Measurements from ENCODE around the gene ZNF766.
"Not testable (repeated sequence)": the region's sequence is repeated elsewhere in the genome, so short reads cannot be mapped to it uniquely, and the experiment has no call there.

Gene ZNF766

DNA sequence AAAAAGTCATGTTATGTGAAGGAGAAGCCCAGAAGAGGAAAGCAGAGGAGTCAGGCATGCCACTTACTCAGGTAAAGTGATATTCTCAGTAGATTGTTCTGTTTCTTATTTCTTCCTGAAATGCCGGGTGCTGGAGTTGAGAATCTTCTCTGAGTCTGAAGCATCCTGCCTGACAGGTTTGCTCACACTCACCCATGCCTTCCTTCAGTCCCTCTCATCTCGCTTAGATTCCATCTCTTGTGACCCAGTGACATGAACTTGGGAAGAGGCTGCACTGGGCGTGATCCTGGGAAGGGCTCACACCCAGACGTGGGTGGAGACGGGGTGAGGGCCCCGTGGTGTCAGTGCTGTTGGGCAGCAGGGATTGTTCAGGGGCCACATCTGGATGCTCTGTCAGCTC is 8.1 kb downstream of the ZNF766 start:
- no peak for DNase-seq

DNA sequence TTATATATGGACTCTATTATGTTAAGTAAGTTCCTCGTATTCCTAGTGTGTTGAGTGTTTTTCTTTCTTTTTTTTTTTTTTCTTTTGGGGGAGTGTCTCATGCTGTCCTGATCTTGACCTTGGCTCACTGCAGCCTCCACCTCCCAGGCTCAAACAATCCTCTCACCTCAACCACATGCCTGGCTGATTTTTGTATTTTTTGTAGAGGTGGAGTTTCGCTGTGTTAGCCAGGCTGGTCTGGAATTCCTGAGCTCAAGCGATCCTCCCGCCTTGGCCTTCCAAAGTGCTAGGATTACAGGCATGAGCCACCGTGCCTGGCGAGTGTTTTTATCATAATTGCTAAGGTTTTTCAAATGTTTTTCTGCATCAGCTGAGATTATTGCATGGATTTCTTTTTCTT is 16.9 kb downstream of the ZNF766 start:
- DNase-seq = no peak

DNA sequence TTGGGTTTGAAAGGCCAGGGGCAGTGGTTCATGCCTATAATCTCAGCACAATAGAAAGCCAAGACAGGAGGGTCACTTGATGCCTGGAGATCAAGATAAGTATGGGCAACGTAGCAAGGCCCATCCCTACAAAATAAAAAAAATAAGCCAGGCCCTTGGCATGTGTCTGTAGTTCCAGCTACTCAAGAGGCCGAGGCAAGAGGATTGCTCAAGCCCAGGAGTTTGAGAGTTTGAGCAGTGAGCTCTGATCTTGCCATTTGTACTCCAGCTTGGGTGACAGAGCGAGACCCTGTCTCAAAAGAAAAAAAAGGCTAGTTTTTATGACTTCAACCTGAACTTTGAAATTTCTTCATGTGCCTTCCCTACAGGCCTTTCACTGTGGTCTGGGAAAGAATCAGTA is 22.4 kb downstream of the ZNF766 start:
- no peak for DNase-seq

DNA sequence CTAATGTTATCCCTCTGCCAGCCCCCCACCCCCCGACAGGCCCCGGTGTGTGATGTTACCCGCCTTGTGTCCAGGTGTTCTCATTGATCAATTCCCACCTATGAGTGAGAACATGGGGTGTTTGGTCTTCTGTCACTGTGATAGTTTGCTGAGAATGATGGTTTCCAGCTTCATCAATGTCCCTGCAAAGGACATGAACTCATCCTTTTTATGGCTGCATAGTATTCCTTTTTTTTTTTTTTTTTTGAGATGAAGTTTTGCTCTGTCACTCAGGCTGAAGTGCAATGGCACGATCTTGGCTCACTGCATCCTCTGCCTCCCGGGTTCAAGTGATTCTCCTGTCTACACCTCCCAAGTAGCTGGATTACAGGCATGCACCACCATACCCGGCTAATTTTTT is 23.6 kb downstream of the ZNF766 start:
- DNase-seq = not testable (repeated sequence)

GRCh38 chr19:52296400-52296772 is 27.0 kb downstream of the ZNF766 start:
- DNase-seq = no peak

DNA sequence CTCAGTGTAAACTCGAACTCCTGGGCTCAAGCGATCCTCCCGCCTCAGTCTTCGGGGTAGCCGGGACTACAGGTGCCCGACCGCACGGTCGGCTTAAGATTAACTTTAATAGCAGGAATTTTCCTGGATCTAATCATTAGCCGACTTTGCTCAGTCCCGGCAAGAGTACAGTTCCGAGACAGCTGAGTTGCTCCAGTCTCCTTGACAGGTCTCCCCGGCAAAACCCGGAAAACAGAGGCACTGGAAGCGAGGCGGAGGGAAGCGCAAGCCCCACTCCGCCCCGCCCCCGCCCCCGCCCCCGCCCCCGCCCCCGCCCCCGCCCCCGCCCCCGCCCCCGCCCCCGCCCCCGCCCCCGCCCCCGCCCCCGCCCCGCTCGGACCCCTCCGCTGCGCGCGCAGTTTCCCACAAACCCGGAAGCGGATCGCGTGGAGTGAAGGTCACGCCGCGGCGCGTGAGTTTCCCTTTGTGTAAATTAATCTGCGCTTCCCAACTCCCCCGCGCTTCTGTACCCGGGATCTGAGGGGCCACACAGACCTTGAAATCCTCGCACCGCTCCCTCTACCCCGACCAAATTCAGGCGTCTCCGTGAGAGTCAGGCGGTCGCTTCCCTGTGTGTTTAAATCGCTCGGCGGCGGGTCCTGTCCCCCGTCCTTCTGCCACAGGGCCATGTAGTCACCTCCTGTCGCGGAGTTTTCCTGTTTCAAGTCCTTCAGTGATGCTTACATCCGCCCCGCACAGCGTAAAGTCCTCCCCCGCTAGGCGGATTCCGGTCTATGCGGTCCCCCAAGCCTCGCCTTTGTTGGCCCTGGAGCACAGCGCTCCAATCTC is 27.6 kb downstream of the ZNF766 start, which contains the start of gene ZNF480:
Gene ZNF480, plus strand, starts transcription at position 397 of the 828 bp plus-strand sequence. CDS start 3,244 bp downstream, outside the sequence.
- peak; percentile 83 to 87 for DNase-seq

- DNase-seq = no peak
Observed at GRCh38 chr19:52297601-52298364, 28.4 kb downstream of the ZNF766 start.

DNA sequence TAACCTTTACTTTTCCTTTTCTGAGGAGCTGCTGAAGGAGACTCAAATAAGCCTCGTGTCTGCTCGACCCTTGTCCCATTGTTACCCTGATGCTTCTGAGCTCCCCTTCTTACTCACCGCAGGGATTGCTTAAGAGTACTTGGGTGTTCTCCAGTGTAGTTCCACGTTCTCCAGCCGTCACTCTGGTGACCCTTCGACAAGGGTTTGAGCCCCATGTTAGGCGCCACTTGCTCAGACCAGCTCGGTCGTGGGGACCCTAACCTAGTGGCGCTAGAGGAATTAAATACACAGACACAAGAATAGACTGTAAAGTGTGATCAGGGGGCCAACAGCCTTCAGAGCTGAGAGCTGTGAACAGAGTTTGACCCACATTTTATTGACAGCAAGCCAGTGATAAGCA is 37.9 kb downstream of the ZNF766 start:
- peak in 1 of 2 donors; percentile 20 for DNase-seq

- DNase-seq = no peak
Observed at GRCh38 chr19:52322429-52322828, 53.0 kb downstream of the ZNF766 start.

DNA sequence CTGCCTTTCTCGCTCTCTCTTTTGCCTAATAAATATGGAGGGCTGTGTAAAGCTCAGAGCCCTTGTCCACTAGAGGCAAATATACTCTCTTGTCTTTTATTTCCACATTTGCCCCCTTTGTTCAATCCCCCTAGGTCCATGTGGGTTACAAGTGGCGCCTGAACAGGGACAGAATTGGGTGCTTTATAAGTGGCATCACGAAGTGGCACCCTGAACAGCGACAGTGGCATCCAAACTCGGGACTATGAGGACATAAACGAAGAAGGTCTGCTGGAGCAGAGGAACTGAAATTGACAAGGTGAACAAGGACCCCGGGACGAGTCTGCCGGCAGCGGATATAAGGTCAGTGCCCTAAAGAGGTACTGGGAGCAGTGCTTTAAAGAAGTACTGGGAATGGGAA is 62.4 kb downstream of the ZNF766 start:
- DNase-seq = no peak

DNA sequence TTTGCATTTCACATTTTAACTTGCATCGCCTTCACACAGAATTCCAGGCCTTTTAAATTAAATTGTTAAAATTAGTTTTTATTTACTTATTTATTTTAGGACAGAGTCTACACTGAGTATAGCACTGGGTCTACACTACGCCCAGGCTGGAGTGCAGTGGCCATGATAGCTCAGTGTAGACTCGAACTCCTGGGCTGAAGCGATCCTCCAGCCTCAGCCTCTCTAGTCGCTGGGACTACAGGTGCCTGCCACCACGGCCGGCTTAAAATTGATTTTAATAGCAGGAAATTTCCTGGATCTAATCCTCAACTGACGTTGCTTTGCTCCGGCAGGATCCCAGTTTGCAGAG is 66.4 kb downstream of the ZNF766 start:
- no peak for DNase-seq

DNA sequence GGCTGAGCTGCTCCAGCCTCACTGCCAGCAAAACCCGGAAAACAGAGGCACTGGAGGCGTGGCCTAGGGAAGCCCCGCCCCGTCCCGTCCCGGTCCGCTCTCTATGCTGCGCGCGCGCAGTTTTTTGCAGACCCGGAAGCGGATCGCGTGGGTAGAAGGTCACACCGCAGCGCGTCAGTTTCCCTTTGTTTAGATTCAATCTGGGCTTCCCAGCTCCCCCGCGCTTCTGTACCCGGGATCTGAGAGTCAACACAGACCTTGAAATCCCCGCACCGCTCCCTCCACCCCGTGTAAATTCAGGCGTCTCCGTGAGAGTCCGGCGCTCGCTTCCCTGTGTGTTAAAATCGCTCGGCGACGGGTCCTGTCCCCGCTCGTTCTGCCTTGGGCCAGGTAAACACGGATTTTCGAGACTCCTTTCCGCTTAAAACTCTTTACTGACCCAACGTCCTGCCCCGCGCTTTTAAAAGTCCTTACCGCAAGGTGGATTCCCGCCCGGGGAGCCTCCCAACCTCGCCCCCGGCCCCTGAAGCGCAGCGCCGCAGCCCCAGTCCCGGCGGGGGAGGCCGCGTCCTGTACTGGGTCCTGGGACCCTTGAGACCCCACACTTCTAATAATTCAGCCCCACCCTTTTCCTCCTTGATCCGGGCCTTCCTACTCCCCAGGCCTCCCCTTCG is 66.9 kb downstream of the ZNF766 start, which contains the start of gene ZNF610:
Gene ZNF610, plus strand, starts transcription at position 127 of the 674 bp plus-strand sequence. CDS start 12,930 bp downstream, outside the sequence.
- DNase-seq = peak; percentile 85 to 87

- DNase-seq = no peak
Observed at GRCh38 chr19:52336791-52337381, 67.5 kb downstream of the ZNF766 start.

- not testable (repeated sequence) for DNase-seq
Observed at GRCh38 chr19:52339022-52339421, 69.6 kb downstream of the ZNF766 start.

DNA sequence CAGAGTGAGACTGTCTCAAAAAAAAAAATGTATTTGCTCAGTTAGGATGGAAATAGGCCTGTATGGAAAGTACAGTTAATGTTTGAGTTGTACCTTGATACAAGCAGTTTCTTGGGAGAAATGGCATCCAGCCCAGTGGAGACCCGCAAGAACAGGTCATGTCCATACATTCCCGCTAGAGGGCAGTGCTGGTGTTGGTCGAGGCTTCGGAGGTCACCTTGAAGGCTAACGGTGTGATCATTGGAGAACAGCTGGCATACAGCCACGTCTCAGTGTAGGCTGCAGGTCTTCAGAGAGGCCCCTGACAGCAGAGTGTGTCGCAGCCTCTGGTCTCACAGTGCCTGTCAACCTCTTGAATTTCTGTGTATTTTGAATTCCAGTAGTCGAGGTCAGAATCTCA is 74.2 kb downstream of the ZNF766 start:
- peak; percentile 50 to 66 for DNase-seq

DNA sequence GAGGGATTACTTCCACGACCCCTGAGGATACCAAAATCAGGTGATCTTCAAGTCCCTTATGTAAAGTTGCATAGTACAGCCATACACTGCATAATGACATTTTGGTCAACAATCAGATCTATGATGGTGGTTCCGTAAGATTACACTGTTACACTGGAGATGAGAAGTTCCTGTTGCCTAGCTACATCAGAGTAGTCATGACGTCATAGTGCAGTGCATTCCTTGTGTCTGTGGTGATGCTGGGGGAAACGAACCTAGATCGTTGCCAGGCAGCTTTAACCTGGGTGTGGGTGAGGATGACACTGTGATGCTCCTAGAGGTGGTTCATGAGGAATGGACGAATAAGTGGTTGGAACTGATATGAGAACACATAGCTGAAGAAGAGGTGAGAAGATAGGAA is 75.8 kb downstream of the ZNF766 start:
- no peak for DNase-seq

Data from CD4-positive, alpha-beta T cell treated with Interferon alpha-2 for 1 hour (primary cell).